CD8-positive, alpha-beta memory T cell (primary cell): ENCODE data around the gene GALNT10. TPM values are rescaled to one million over a fixed set of nuclear protein-coding genes. Genes with fewer than 3 reads are reported as not detected.

Experiments
- CTCF ChIA-PET: fragments of 350-600 bp; sonication (Branson Sonifier 250); formaldehyde crosslinking; loops from one replicate; lab custom pipeline; 2021; ENCODE audit warnings: antibody characterized with exemption; lab: Charles Lee
- POLR2A ChIA-PET: fragments of 350-600 bp; sonication (Branson Sonifier 250); formaldehyde crosslinking; loops from one replicate; lab custom pipeline; 2021; ENCODE audit warnings: antibody characterized with exemption; lab: Charles Lee
- DNase-seq, 5 donors: peaks; one replicate each; pipeline versions ENCODE4 v3.0.0 to v3.0.0-alpha.2; 2020 to 2022; ENCODE audit warnings: mixed read lengths in 1 of 5
- H3K27ac ChIP-seq: one replicate; pipeline ENCODE4 v1.7.0; 2013; ENCODE audit warnings: low read depth, mild to moderate bottlenecking, low read length, moderate library complexity
- H3K27me3 ChIP-seq: 2 replicates; pipeline ENCODE4 v1.7.0; 2013; ENCODE audit warnings: low read length, mild to moderate bottlenecking; ENCODE audit not compliant: insufficient read depth, poor library complexity, severe bottlenecking
- H3K36me3 ChIP-seq: 2 replicates; pipeline ENCODE4 v1.7.0; 2013; ENCODE audit warnings: mild to moderate bottlenecking, low read length, moderate library complexity; ENCODE audit not compliant: insufficient read depth
- H3K4me1 ChIP-seq: 2 replicates; pipeline ENCODE4 v1.7.0; 2013; ENCODE audit warnings: mild to moderate bottlenecking, low read length, moderate library complexity; ENCODE audit not compliant: insufficient read depth
- H3K4me3 ChIP-seq: 2 replicates; pipeline ENCODE4 v1.7.0; 2013; ENCODE audit warnings: mild to moderate bottlenecking, low read length
- H3K9me3 ChIP-seq: 2 replicates; pipeline ENCODE4 v1.7.0; 2013; ENCODE audit warnings: mild to moderate bottlenecking, low read length
- H3K27ac Mint-ChIP-seq, 8 donors: one replicate each; pipeline ENCODE4 v1.8.0; 2020 to 2021; ENCODE audit warnings: mixed read lengths in 8 of 8, mild to moderate bottlenecking in 6 of 8, inconsistent platforms in 3 of 8, moderate library complexity in 3 of 8
- H3K27me3 Mint-ChIP-seq, 2 donors: one replicate each; pipeline ENCODE4 v1.8.0; 2020 to 2021; ENCODE audit warnings: mixed read lengths in 2 of 2, mild to moderate bottlenecking in 1 of 2, moderate library complexity in 1 of 2
- H3K36me3 Mint-ChIP-seq, 3 donors: one replicate each; pipeline ENCODE4 v1.8.0; 2020 to 2021; ENCODE audit warnings: mixed read lengths in 3 of 3, inconsistent platforms in 1 of 3, mild to moderate bottlenecking in 1 of 3
- H3K4me1 Mint-ChIP-seq, 3 donors: one replicate each; pipeline ENCODE4 v1.8.0; 2020 to 2021; ENCODE audit warnings: mixed read lengths in 3 of 3, inconsistent platforms in 1 of 3, mild to moderate bottlenecking in 1 of 3
- H3K4me3 Mint-ChIP-seq, 7 donors: one replicate each; pipeline ENCODE4 v1.8.0; 2020 to 2021; ENCODE audit warnings: mixed read lengths in 7 of 7, mild to moderate bottlenecking in 6 of 7, moderate library complexity in 4 of 7, inconsistent platforms in 2 of 7
- H3K9me3 Mint-ChIP-seq, 5 donors: one replicate each; pipeline ENCODE4 v1.8.0; 2020 to 2022; ENCODE audit warnings: mixed read lengths in 5 of 5, mild to moderate bottlenecking in 3 of 5, moderate library complexity in 2 of 5, inconsistent platforms in 1 of 5
- polyA plus RNA-seq: library from polyadenylated mRNA; unstranded; fragments of 300-500 nt; fragmentation: Illumina TruSeq; gene quantifications from one replicate; pipeline ENCODE4 v1.2.3, GENCODE V29; 2021
- total RNA-seq, 2 experiments: library from RNA; stranded (reverse); gene quantifications; one replicate each; pipeline ENCODE4 v1.2.3, GENCODE V29; 2021

GALNT10 gene
- total and polyA plus RNA-seq, 3 experiments from 2014 or later, result 27.6 to 32.1 (median 28.0) TPM

DNA sequence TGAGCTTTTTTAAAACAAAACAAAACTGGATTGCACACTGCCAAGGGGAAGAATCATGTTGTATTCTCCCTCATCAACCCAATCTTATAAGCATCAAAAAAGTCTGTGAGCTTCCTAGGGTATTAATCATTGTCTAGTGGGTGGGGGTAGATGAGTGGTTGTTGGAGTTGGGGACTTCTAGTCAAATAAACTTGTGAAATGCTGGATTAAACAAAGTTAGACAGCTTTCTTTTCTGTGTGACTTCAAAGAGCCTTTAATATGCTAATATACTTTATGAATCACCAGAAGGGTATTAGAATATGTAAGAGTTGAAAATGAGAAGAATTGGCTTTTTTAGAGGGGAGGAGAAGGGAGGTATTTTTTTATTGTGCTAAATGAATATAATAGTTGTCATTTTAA is 87.7 kb downstream of the GALNT10 start:
- Histone ChIP-seq H3K4me1 (peaks cover 9% of the 10 kb centered on the region), H3K36me3 (no peaks in the 10 kb centered on the region), H3K27me3 (no peaks in the 10 kb centered on the region), H3K4me3 (no peak overlapping the region), H3K9me3 (no peaks in the 10 kb centered on the region), H3K27ac (no peak overlapping the region)
- ChIA-PET POLR2A (no interaction called here), CTCF (no interaction called here)
- no peak for DNase-seq
- peaks cover 0 to 13% (median 0%) of the 10 kb centered on the region in 3 donors for H3K36me3 Mint-ChIP-seq
- H3K27me3 Mint-ChIP-seq, result no peaks in the 10 kb centered on the region
- peak overlapping the region in 2 of 8 donors; percentile 38 to 44 for H3K27ac Mint-ChIP-seq
- H3K9me3 Mint-ChIP-seq, result no peaks in the 10 kb centered on the region
- no peak overlapping the region for H3K4me3 Mint-ChIP-seq
- H3K4me1 Mint-ChIP-seq, result peaks cover 30 to 51% (median 38%) of the 10 kb centered on the region in 3 donors

DNA sequence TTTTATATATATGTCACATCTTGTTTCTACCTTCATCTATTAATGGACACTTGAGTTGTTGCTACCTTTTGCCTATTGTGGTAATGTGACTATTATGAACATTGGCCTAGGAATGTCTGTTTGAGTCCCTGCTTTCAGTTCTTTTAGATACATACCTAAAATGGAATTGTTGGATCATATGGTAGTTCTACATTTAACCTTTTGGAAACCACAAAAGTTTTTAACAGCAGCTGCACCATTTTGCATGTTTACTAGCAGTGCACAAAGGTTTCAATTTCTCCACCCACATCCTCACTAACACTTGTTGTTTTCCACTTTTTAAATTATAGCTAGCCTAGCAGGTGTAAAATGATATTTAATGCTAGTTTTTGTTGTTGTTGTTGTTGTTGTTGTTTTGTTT is 88.4 kb downstream of the GALNT10 start:
- no peaks in the 10 kb centered on the region for H3K27me3 Mint-ChIP-seq
- ChIA-PET POLR2A (no interaction called here), CTCF (no interaction called here)
- Histone ChIP-seq H3K4me3 (no peak overlapping the region), H3K36me3 (no peaks in the 10 kb centered on the region), H3K9me3 (no peaks in the 10 kb centered on the region), H3K4me1 (peaks cover 1% of the 10 kb centered on the region), H3K27me3 (no peaks in the 10 kb centered on the region), H3K27ac (no peak overlapping the region)
- peaks cover 0 to 13% (median 0%) of the 10 kb centered on the region in 3 donors for H3K36me3 Mint-ChIP-seq
- peaks cover 22 to 43% (median 31%) of the 10 kb centered on the region in 3 donors for H3K4me1 Mint-ChIP-seq
- H3K9me3 Mint-ChIP-seq, result no peaks in the 10 kb centered on the region
- H3K27ac Mint-ChIP-seq, result peak overlapping the region in 1 of 8 donors; percentile 8
- no peak overlapping the region for H3K4me3 Mint-ChIP-seq
- no peak for DNase-seq

DNA sequence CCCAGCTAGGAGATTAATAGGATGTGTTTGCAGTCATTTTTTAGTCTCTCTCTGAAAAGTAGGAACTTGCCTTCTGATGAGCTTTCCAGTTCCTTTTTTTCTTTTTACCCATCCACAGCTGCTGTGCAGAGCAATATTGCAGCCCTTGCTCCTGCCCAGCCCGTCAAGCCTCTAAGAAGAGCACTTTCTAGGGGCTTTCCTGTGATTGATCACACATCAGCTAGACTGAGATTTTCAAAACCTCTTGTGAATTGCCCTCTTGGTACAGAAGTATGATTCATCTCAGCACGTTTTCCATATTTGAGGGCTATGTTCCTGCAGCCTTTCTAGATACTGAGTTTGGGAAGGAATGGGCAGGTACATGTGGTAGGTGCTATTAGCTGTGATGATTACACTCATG is 93.9 kb downstream of the GALNT10 start:
- Mint-ChIP-seq H3K27me3 (no peaks in the 10 kb centered on the region), H3K9me3 (no peaks in the 10 kb centered on the region), H3K27ac (no peak overlapping the region), H3K4me1 (peaks cover 22 to 35% (median 30%) of the 10 kb centered on the region in 3 donors), H3K36me3 (peaks cover 0 to 7% (median 2%) of the 10 kb centered on the region in 3 donors), H3K4me3 (no peak overlapping the region)
- ChIA-PET POLR2A (no interaction called here), CTCF (interaction anchor here (0.9 kb wide), 1 partner anchor 212 kb away, joined by 3 read pairs; no protein-coding TSS in a partner anchor)
- no peak overlapping the region for H3K27ac ChIP-seq
- no peaks in the 10 kb centered on the region for H3K9me3 ChIP-seq
- H3K4me1 ChIP-seq, result no peaks in the 10 kb centered on the region
- H3K4me3 ChIP-seq, result no peak overlapping the region
- no peak for DNase-seq
- H3K27me3 ChIP-seq, result no peaks in the 10 kb centered on the region
- no peaks in the 10 kb centered on the region for H3K36me3 ChIP-seq

DNA sequence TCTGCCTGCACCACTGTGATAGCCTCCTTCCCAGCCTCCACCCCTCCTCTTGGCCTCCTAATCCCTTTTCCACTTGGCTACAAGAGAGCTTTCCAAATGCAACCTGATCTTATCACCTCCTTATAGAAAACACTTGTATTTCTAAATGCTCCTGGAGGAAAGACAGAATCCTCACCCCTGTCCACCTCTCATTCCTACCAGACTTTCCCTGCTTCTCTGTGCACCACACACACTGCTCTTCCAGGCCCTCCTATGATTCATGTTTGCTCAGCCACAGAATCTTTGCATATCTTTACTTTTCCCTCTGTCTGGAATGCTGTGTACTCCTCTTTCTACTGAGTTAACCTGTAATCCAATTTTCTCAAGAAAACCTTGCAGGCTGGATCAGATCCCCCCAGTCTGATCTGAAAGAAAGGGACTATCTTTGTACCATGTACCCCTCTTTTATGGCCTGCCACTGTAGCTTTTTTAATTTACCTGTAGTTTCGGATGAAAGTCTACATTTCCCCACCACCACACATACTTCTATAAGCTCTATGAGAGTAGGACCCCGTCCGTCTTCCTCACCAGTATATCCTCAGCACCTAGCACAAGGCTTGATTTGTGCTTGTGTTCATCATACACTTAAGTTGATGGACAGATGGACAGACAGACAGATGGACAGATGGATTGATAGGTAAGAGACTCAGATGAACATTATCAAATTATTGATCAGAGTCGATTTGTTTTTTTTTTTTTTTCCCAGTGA is 95.3 kb downstream of the GALNT10 start:
- Mint-ChIP-seq H3K4me3 (peak overlapping the region in 1 of 7 donors; percentile 7), H3K36me3 (peaks cover 0 to 7% (median 2%) of the 10 kb centered on the region in 3 donors), H3K4me1 (peaks cover 22 to 35% (median 30%) of the 10 kb centered on the region in 3 donors), H3K9me3 (no peaks in the 10 kb centered on the region), H3K27ac (peak overlapping the region in 5 of 8 donors; percentile 19 to 76 (median 30)), H3K27me3 (no peaks in the 10 kb centered on the region)
- Histone ChIP-seq H3K27ac (no peak overlapping the region), H3K4me3 (no peak overlapping the region), H3K36me3 (no peaks in the 10 kb centered on the region), H3K9me3 (no peaks in the 10 kb centered on the region), H3K4me1 (no peaks in the 10 kb centered on the region), H3K27me3 (no peaks in the 10 kb centered on the region)
- ChIA-PET CTCF (no interaction called here), POLR2A (no interaction called here)
- DNase-seq, result no peak

DNA sequence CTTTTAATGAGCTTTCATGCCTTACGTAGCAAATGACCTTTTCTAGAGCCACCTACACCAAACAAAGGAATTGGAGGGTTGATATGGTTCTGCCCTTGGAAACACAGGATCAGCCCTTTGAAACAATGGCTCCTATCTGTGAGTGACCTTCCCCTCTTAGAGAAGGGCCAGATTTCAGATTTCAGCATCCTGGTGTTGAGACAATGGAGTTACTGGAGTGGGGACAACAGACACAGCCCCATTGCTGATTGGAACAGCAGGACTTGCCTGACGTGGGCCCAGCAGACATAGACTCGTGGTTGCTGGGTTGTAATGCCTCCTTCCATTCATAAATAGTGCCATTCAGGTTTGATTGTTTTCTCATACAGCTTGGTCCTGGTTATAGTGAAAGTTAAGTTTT is 96.0 kb downstream of the GALNT10 start:
- Histone ChIP-seq H3K27ac (no peak overlapping the region), H3K36me3 (no peaks in the 10 kb centered on the region), H3K4me3 (no peak overlapping the region), H3K27me3 (no peaks in the 10 kb centered on the region), H3K4me1 (no peaks in the 10 kb centered on the region), H3K9me3 (no peaks in the 10 kb centered on the region)
- peaks cover 21 to 35% (median 32%) of the 10 kb centered on the region in 3 donors for H3K4me1 Mint-ChIP-seq
- no peaks in the 10 kb centered on the region for H3K27me3 Mint-ChIP-seq
- peaks cover 0 to 9% (median 2%) of the 10 kb centered on the region in 3 donors for H3K36me3 Mint-ChIP-seq
- H3K27ac Mint-ChIP-seq, result no peak overlapping the region
- ChIA-PET CTCF (no interaction called here), POLR2A (no interaction called here)
- no peaks in the 10 kb centered on the region for H3K9me3 Mint-ChIP-seq
- H3K4me3 Mint-ChIP-seq, result no peak overlapping the region
- no peak for DNase-seq

DNA sequence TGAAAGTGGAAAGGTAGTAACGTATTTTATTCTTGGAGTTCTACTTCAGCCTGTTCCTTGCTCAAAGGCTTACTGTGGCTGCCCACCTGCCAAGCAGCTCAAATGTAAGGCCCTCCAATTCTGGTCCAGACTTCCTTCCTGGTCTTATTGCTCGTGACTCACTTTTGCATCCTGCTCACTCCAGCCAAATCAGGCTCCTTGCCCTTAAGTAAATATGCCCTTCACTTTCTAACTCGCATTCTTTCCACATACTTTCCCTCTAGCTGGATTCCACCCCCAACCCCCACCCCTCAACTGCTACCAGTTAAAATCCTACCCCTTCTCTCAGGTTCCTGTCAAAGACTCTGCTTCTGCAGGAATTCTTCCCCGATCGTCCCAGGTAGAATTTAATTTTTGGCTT is 96.6 kb downstream of the GALNT10 start:
- H3K9me3 ChIP-seq, result no peaks in the 10 kb centered on the region
- ChIA-PET POLR2A (no interaction called here), CTCF (no interaction called here)
- no peak for DNase-seq
- H3K4me3 ChIP-seq, result no peak overlapping the region
- H3K27me3 ChIP-seq, result no peaks in the 10 kb centered on the region
- H3K27ac ChIP-seq, result no peak overlapping the region
- H3K36me3 ChIP-seq, result no peaks in the 10 kb centered on the region
- Mint-ChIP-seq H3K27me3 (no peaks in the 10 kb centered on the region), H3K9me3 (no peaks in the 10 kb centered on the region), H3K36me3 (peaks cover 0 to 9% (median 2%) of the 10 kb centered on the region in 3 donors), H3K4me3 (no peak overlapping the region), H3K27ac (peak overlapping the region in 1 of 8 donors; percentile 9), H3K4me1 (peaks cover 15 to 35% (median 33%) of the 10 kb centered on the region in 3 donors)
- H3K4me1 ChIP-seq, result no peaks in the 10 kb centered on the region

DNA sequence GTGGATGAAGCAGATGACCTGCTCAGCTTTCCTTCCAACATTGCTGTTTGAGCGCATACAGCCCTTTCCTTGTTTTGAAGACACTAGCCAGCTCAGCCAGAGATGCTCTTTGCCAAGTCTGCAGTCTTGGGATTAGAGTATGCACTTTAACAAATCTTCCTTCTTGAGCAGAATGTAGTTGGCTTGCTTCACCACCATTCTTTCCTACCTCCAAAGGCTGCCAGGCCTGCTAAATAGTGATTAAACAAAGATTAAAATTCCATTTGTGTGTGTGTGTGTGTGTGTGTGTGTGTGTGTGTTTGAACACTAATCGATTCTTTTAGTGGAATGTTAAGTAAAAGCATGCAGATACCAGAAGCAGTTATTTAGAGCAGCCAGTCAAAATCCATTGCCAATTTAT is 97.6 kb downstream of the GALNT10 start:
- Mint-ChIP-seq H3K36me3 (peaks cover 0 to 14% (median 0%) of the 10 kb centered on the region in 3 donors), H3K27ac (peak overlapping the region in 1 of 8 donors; percentile 9), H3K4me3 (no peak overlapping the region), H3K9me3 (no peaks in the 10 kb centered on the region), H3K27me3 (no peaks in the 10 kb centered on the region), H3K4me1 (peaks cover 12 to 35% (median 30%) of the 10 kb centered on the region in 3 donors)
- POLR2A ChIA-PET, result no interaction called here
- CTCF ChIA-PET, result no interaction called here
- Histone ChIP-seq H3K4me3 (no peak overlapping the region), H3K4me1 (no peaks in the 10 kb centered on the region), H3K27me3 (no peaks in the 10 kb centered on the region), H3K36me3 (no peaks in the 10 kb centered on the region), H3K27ac (no peak overlapping the region), H3K9me3 (no peaks in the 10 kb centered on the region)
- DNase-seq, result no peak

DNA sequence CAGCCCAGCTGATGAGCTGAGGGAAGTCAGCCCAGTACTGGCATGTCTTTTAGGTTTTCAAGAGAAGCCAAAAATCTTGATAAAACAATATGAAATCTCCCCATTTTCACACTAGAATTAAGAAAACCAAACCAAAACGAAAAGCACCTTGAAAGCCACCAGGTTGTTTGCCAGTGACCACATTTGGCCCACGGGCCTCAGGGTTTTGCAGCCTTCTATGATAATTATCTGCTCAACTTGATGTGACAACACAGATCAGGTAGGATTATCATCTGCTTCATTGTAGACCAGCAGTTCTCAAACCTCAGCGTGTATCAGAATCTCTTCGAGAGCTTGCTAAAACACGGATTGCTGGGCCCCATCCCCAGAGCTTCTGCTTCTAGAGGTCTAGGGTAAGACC is 101.4 kb downstream of the GALNT10 start:
- H3K9me3 Mint-ChIP-seq, result no peaks in the 10 kb centered on the region

More for the DNA sequence above, 101.4 kb downstream of the GALNT10 start:
- H3K27me3 Mint-ChIP-seq, result no peaks in the 10 kb centered on the region
- H3K9me3 ChIP-seq, result no peaks in the 10 kb centered on the region
- H3K27ac ChIP-seq, result no peak overlapping the region
- H3K4me1 ChIP-seq, result no peaks in the 10 kb centered on the region
- H3K36me3 ChIP-seq, result no peaks in the 10 kb centered on the region
- H3K4me1 Mint-ChIP-seq, result peaks cover 12 to 23% (median 21%) of the 10 kb centered on the region in 3 donors
- H3K27ac Mint-ChIP-seq, result peak overlapping the region in 1 of 8 donors; percentile 67
- H3K27me3 ChIP-seq, result no peaks in the 10 kb centered on the region
- H3K4me3 ChIP-seq, result no peak overlapping the region
- ChIA-PET POLR2A (no interaction called here), CTCF (no interaction called here)
- H3K4me3 Mint-ChIP-seq, result no peak overlapping the region
- H3K36me3 Mint-ChIP-seq, result peaks cover 3 to 37% (median 14%) of the 10 kb centered on the region in 3 donors
- DNase-seq, result no peak
